Epidermal melanocyte (primary cell): ENCODE data around the gene PILRA.
"Not testable (repeated sequence)": the region's sequence is repeated elsewhere in the genome, so short reads cannot be mapped to it uniquely, and the experiment has no call there.

ENCODE experiments used
- DNase-seq: peaks from one replicate; pipeline ENCODE4 v3.0.0; 2011; ENCODE audit warnings: low spot score; ENCODE audit not compliant: insufficient read length

PILRA gene

DNA sequence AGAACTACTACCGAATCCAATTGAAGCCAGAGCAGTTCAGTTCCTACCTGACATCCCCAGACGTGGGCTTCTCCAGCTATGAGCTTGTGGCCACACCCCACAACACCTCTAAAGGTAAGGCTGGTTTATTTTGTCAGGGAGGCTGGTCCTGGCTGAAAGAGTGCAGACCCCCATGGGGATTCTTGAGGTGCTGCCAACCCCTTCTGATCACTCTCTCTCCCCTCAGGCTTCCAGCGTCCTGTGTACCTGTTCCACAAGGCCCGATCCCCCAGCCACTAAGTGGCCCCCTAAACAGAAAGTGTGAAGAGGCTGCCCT, 59.9 kb downstream of the PILRA start:
- no peak for DNase-seq

DNA sequence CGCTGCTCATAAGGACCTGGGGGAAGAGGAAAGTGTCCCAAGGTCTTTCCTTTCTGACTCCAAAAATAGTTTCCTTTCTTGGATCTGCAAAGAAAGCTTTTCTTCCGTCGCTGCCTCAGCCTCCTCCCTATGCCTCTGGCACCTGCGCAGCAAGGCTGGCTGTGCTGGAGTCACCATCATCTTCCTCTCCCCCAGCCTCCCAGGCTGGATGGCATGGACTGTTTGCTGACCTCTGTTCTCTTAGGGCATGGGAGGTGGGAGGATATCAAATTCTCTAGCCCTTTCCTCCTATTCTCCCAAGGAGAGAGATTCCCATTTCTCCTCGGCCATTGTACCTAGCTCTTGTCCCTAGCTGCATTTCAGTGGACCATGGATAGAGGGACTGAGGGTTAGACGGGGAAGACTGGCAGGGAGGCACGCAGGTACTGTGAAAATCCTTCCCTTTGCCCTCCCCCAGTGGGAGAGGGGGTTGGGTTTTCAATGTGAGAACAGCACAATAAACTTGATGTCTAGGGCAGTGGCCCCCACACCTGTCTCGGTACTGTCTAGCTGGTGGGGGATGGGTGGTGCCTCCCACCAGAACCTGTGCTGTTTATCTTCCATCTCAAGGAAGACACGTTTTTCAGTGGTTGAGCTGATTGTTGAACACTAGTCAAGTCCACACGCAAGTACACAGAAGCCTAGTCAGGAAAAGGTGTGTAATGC, 60.5 kb downstream of the PILRA start:
- no peak for DNase-seq

DNA sequence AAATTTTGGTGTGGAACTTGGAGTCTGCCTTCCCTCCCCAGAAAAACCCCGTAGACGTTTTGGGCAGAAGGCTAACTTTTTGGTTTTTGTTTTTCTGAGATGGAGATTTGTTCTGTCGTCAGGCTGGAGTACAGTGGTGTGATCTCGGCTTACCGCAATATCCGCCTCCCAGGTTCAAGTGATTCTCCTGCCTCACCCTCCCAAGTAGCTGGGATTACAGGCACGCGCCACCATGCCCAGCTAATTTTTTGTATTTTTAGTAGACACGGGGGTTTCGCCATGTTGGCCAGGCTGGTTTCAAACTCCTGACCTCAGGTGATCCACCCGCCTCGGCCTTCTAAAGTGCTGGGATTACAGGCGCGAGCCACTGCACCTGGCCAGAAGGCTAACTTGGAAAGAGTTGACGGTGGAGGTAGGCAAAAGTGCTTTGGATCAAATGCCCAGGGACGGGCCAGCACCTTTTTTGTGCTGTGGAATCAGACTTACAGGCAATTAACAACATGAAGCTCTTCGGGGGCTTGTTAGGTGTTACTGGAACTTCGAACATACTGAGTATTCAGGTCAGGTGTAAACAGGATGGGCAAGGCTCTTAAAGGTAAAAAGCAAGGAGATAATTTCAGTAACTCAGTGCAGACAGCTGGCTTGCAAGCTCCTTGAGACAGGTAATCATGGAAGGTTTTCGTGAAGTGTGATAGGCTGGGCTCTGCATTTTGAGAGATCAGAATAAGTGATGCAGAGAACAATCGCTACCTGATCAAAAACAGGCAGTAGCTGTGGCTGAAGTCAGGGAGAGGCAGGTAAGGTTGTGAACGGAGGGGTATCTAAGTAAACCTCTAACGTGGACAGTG, 61.2 kb downstream of the PILRA start:
- DNase-seq = no peak

DNA sequence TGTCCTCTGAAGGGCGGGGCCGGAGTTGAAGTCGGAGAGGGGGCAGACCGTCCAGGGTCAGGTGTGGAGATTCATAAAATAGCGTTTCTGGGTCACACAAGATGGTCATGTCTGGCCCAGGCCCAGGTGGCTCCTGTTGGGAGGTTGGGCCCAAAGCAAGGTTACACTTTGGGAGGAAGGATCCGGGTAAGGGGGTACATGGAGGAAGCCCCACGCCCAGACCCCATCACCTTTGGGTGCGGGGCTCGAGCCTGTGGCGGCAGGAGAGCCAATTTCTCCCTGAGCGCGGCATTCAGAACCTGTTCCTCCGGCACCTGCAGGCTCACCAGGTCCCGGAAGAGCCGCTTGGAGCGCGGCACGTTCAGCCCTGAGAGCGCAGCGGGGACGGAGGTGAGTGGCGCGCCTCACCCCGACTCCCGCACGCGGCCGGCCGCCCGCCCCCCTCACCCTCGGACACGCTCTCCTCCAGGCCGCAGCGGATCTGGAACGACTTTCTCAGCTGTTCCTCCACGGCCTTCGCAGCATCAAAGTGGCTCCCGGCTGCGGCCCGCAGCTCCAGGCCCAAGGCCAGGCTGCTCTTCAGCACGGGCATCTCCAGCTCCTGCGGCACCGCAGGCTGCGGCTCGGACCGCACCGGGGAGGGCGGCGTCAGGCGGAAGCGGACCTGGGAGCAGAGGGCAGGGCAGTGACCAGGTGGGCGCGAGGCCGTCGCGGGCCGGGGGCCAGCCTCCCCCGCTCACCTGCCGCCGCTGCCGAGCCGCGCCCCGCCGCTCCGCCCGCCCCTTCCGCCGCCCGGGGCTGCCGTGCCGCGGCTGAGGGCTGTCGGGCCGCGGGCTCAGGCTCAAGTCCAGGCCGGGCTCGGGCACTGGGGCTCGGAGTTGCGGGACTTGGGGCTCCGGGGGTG, 62.4 kb downstream of the PILRA start:
- DNase-seq = no peak

DNA sequence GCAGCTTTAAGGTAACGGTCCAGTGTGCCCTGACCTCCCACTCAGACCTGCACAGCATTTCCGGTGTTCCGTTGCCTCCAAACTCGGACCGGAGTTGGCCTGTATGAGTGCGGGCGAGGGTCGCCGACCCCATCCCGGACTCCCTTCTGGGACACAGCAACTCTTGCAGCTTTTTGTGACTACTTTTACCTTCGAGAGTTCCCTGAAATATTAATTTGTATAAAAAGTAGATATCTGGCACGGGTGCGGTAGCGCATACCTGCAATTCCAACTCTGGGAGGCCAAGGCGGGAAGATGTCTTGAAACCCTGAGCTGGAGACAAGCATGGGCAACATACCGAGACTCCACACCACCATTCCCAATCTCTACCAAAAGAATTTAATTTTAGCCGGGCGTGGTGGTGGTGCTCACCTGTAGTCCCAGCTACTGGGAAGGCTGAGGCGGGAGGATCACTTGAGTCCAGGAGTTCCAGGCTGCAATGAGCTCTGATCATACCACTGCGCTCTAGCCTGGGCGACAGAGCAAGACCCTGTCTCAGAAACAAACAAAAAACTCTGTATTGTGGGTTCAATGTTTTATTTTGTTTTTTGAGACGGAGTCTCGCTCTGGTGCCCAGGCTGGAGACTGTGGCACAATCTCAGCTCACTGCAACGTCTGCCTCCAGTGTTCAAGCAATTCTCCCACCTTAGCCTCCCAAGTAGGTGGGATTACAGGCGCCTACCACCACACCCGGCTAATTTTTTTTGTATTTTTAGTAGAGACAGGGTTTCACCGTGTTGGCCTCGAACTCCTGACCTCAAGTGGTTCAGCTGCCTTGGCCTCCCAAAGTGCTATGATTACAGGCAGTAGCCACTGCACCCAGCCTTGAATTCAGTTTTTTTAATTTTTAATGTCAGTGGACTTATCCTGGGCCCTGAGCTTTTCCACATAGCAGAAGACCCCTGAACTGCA, 64.1 kb downstream of the PILRA start:
- DNase-seq = no peak

DNA sequence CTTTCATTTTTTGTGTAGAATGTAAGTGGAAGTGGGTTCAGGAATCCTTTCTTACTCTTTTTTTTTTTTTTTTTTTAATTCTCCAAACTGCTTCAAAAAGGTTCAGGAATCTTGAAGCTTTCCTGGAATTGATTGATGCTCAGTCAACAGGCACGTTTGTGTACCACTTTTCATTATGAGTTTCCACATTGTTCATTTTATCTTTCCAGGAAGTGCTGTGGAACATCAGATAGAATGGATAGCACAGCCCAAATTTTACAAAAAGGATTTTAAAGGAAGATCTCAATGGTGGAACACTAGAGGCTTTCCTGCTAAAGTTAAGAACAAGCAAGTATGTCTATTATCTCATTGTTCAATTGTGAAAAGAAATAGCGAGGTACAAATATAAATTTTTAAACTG, 64.9 kb downstream of the PILRA start:
- no peak for DNase-seq

DNA sequence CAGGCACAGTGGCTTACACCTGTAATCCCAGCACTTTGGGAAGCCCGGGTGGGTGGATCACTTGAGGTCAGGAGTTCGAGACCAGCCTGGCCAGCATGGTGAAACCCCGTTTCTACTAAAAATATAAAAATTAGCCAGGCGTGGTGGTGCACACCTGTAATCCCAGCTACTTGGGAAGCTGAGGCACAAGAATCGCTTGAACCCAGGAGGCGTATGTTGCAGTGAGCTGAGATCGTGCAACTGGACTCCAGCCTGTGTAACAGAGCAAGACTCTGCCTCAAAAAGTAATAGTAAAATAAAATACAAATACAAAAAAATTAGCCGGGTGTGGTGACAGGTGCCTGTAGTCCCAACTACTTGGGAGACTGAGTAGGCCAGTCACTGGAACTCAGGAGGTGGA, 65.4 kb downstream of the PILRA start:
- DNase-seq = not testable (repeated sequence)

DNA sequence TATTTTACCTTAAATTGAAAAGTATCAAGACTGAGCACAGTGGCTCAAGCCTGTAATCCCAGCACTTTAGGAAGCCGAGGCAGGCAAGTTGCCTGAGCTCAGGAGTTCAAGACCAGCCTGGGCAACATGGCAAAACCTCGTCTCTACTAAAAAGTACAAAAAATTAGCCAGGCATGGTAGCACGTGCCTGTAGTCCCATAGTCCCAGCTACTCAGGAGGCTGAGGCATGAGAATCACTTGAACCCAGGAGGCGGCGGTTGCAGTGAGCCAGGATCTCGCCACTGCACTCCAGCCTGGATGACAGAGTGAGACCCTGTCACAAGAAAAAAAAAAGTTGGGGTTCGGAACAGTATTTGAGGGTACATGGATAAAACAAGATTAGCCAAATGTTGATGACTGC, 66.0 kb downstream of the PILRA start:
- not testable (repeated sequence) for DNase-seq

DNA sequence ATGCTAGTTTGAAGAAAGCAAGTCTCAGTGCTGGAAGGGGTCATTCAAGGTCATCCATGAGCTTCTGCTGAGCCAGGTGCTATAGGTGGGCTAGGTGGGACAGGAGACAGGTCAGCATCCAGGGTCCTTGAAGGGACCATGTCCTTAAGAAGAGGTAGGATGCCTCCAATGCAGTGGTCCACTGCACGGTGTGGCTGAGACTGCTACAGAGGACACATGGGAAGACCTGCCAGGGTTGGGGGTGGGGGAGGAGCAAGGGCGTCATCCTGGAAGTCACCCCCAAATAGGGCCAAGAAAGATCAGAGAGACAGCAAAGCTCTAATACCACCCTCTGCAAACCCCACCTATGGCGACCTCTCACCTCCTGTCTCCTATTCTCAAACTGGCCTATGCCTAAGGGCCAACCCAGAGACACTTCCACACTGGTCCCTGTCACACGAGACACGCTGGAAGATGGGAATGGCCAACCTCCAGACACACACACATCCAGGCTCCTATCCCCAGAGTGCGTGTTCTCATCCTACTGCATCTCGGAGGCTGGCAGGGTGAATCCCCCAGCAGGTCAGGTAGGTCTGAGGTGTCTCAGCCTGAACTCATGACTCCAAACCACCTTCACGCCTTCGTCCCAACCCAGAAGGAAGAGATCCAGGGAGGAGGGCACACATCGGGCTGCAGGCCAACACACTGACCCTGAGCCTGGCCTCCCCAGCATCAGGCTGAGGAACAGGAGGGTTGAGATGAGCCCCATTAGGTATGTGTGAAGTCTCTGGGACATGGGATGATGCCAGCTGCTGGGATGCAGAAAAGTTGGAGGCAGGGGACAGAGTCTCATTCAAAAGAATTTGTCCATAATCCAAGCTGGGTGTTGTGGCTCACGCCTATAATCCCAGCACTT, 68.6 kb downstream of the PILRA start:
- DNase-seq = no peak

DNA sequence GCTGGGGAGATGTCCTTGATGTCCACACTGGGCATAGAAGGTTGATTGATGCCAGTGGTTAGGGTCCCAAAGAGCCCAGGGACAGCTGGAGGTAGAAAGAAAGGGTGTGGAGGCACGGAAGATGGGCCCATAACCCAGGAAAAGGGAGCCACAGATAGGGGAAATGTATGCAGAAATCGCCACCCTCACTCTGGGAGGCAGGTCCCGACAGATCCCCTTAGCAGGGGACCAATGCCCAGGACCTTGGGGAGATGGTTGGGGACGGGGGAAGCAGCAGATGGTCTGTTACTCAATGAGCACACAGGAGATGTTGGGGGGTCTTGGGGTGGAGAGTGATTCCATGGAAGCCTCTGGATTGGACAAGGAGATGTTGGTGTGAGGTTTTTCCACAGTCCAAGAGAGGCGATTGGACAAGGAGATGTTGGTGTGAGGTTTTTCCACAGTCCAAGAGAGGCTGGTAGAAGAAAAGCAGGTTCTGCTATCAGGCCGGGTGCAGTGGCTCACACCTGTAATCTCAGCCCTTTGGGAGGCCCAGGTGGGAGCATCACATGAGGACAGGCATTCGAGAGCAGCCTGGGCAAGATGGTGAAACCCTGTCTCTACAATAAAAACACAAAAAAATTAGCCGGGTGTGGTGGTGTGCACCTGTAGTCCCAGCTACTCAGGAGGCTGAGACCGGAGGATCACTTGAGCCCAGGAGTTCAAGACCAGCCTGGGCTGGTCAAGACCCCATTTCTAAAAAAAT, 70.0 kb downstream of the PILRA start:
- DNase-seq = no peak

DNA sequence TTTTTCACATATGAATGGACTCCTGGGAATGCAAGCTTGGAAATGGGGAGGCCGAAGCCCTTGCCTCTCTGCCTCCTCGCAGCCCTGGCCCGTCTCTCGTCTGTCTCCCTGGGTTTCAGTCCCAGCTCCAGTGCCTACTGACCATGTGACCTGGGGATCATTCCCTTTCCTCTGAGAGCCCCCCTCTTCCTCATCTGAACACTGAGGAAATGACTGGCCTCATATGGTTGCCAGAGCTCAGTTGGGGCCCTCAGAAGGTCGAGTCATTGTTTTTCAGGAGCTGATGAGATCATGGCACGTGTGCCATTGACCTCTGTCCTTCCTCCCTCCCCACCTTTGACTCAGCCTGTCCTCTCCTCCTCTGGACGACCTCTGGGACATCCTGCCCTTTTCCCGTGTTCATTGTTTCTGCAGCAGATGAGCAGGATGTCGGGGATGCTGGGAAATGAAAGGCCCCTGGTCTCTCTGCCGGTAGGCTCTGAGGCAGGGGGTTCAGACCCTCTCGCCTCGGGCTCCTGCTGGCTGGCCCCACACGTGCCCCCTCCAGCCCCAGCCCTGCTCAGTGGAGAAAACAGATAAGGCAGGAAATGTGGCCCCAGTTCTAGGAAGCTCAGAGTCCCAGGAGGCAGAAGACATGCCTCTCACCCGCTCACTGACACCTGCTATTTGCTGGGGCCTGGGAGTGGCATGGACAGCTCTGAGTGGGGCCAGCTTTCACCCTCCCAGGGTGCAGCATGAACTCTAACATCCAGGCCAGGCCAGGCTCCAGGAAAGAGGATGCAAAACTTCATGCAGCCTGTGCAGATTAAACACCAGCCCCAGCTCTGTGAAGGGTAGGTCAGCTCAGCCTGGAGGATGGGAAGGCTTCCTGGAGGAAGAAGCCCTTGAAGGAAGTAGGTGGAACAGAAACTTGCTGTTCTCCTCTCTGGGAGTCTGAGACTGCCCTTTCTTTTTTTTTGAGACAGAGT, 71.3 kb downstream of the PILRA start:
- no peak for DNase-seq

DNA sequence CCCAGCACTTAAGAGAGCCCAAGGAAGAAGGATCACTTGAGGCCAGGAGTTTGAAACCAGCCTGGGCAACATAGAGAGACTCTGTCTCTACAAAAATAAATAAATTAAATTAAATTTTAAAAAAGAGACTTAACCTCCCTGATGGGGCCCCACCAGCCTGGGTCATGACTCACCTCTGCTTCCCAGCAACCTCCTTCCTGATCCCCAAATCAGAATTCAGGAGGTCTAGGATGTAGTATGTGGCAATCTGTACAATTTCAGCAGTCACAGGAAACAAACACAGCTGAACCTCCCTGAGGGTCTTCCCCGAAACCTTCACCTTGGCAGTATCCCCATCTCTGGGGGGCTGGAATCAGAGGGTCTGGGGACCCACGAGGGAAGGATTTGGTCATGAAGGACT, 72.8 kb downstream of the PILRA start:
- DNase-seq = no peak

DNA sequence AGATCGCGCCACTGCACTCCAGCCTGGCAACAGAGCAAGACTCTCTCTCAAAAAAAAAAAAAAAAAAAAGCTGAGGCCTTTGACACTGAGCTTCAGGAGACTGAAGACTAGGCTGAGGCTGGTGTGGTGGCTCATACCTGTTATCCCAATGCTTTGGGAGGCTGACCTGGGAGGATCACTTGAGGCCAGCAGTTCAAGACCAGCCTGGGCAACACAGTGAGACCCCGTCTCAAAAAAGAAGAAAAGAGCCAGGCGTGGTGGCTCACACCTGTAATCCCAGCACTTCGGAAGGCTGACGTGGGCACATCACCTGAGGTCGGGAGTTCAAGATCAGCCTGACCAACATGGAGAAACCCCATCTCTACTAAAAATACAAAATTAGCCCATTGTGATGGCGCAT, 74.1 kb downstream of the PILRA start:
- DNase-seq = not testable (repeated sequence)

DNA sequence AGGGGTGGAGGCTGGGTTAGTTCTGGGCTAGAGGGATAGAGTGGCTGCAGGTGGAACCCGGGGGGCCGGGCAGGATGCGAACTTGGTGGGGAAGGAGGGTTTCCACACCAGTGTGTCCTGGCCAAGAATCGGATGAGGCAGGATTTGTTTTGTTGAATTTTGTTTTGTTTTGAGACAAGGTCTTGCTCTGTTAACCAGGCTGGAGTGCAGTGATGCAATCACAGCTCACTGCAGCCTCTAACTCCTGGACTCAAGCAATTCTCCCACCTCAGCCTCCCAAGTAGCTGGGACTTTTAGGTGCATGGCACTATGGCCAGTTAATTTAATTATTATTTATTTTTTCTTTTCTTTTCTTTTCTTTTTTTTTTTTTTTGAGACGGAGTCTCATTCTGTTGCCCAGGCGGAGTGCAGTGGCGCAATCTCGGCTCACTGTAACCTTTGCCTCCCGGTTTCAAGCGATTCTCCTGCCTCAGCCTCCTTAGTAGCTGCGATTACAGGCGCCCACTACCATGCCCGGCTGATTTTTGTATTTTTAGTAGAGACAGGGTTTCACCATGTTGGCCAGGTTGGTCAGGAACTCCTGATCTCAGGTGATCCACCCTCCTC, 76.0 kb downstream of the PILRA start:
- no peak for DNase-seq
